OCI-LY1 (cell line): ENCODE measurements around the gene AADACL2.

ENCODE experiments used
- CTCF ChIP-seq: fragments of 200-600 bp; sonication (generic), shearing (Covaris generic); IDR thresholded peaks from 2 replicates; pipeline ENCODE4 v1.5.1; 2017; ENCODE audit warnings: mild to moderate bottlenecking, antibody characterized with exemption, low read length, moderate library complexity, mixed read lengths
- EZH2 ChIP-seq: fragments of 200-600 bp; sonication (generic), shearing (Covaris generic); IDR thresholded peaks from 2 replicates; pipeline ENCODE4 v1.8.0; 2017; ENCODE audit warnings: borderline replicate concordance, mixed run types, mild to moderate bottlenecking, antibody characterized with exemption, low read length, moderate library complexity, mixed read lengths

- TF ChIP-seq CTCF (no peak), EZH2 (no peak)
These were observed 23.9 kb upstream of the AADACL2 start for GRCh38 chr3:151709847-151710246.
